AG04450 (cell line): Measurements from ENCODE around the gene IRF2BP1. TPM values are rescaled to one million over a fixed set of nuclear protein-coding genes. Genes with fewer than 3 reads are reported as not detected.

Experiments
- CTCF ChIA-PET: fragments of 300-600, 350-600 bp; formaldehyde crosslinking; extraction: SDS; loops from one replicate; lab custom pipeline; 2022; ENCODE audit warnings: antibody characterized with exemption, inconsistent platforms; lab: Charles Lee
- POLR2A ChIA-PET: fragments of 350-600 bp; formaldehyde crosslinking; extraction: SDS; loops from one replicate; lab custom pipeline; 2021; ENCODE audit warnings: antibody characterized with exemption, inconsistent platforms; lab: Yijun Ruan, JAX
- DNase-seq: peaks from one replicate; pipeline ENCODE4 v3.0.0-alpha.2; 2011; ENCODE audit warnings: low read depth, low spot score
- H3K27ac ChIP-seq: one replicate; pipeline ENCODE4 v1.5.1; 2012; ENCODE audit warnings: low read depth, low read length, control low read depth
- H3K27me3 ChIP-seq: one replicate; pipeline ENCODE4 v1.6.0; 2012; ENCODE audit warnings: low read length; ENCODE audit not compliant: control insufficient read depth, insufficient read depth
- H3K4me3 ChIP-seq: 2 replicates; pipeline ENCODE4 v1.5.1; 2011; ENCODE audit warnings: mild to moderate bottlenecking, low read depth, low read length, control low read depth
- H3K9me3 ChIP-seq: 2 replicates; pipeline ENCODE4 v1.5.1; 2012; ENCODE audit warnings: low read length; ENCODE audit not compliant: control insufficient read depth, insufficient read depth
- polyA plus RNA-seq: library from polyadenylated mRNA; depleted of rRNA; stranded (reverse); fragments of >200 nt; gene quantifications from 2 replicates; pipeline ENCODE4 v1.2.3, GENCODE V29; 2011
- TF ChIP-seq, protein P1 (sequence below): IDR thresholded peaks from 2 replicates; pipeline ENCODE4 v1.5.1; 2011; ENCODE audit warnings: low read depth, low read length, control low read depth, inconsistent platforms

Gene IRF2BP1
- polyA plus RNA-seq, 1 experiment, result 5.0 TPM

- TF ChIP-seq, protein P1, sequence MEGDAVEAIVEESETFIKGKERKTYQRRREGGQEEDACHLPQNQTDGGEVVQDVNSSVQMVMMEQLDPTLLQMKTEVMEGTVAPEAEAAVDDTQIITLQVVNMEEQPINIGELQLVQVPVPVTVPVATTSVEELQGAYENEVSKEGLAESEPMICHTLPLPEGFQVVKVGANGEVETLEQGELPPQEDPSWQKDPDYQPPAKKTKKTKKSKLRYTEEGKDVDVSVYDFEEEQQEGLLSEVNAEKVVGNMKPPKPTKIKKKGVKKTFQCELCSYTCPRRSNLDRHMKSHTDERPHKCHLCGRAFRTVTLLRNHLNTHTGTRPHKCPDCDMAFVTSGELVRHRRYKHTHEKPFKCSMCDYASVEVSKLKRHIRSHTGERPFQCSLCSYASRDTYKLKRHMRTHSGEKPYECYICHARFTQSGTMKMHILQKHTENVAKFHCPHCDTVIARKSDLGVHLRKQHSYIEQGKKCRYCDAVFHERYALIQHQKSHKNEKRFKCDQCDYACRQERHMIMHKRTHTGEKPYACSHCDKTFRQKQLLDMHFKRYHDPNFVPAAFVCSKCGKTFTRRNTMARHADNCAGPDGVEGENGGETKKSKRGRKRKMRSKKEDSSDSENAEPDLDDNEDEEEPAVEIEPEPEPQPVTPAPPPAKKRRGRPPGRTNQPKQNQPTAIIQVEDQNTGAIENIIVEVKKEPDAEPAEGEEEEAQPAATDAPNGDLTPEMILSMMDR, result no peak
- POLR2A ChIA-PET, result no interaction called here
- no peak for DNase-seq
- H3K27ac ChIP-seq, result no peak overlapping the region
- CTCF ChIA-PET, result no interaction called here
- no peaks in the 10 kb centered on the region for H3K9me3 ChIP-seq
- no peak overlapping the region for H3K4me3 ChIP-seq
- H3K27me3 ChIP-seq, result peaks cover 15% of the 10 kb centered on the region
Measured at GRCh38 chr19:45920458-45920857, 34.5 kb upstream of the IRF2BP1 start.

DNA sequence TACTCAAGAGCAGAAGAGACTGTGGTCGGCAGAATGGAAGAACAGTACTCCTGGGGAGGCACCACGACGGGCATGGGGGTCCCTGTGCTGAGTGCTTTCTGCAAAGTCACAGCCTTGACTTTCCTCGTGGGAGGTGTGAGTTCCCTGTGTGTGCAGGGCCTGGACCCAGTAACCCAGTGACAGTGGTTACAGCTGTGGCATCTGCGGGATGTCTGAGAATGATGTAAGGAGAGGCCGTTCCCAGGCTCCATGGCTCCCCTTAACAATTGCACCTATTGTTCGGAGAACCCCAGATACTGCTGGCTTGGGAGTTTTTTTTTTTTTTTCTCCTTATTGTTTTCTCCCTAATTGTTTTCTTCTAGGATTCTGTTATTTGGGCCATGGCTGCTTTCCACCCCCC lies 33.7 kb upstream of the IRF2BP1 start:
- POLR2A ChIA-PET, result no interaction called here
- DNase-seq, result no peak
- H3K9me3 ChIP-seq, result no peaks in the 10 kb centered on the region
- no peak overlapping the region for H3K27ac ChIP-seq
- TF ChIP-seq, protein P1, result no peak
- H3K27me3 ChIP-seq, result peaks cover 15% of the 10 kb centered on the region
- no peak overlapping the region for H3K4me3 ChIP-seq
- CTCF ChIA-PET, result no interaction called here

DNA sequence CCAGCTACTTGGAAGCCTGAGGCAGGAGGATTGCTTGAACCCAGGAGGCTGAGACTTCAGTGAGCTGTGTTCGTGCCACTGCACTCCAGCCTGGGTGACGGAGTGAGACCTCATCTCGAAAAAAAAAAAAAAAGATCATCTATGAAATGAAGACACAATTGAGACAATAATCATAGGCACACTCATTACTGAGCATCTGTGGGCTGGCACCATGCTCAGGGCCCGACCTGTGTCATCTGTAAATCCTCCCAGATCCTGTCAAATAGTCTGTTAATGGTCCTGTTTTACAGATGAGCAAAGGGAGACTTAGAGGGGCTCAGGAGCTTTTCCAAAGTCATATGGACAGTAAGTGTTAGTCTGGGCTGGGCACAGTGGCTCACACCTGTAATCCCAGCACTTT lies 32.8 kb upstream of the IRF2BP1 start:
- H3K27me3 ChIP-seq, result peaks cover 19% of the 10 kb centered on the region
- no peak overlapping the region for H3K27ac ChIP-seq
- POLR2A ChIA-PET, result no interaction called here
- no peaks in the 10 kb centered on the region for H3K9me3 ChIP-seq
- TF ChIP-seq, protein P1, result no peak
- DNase-seq, result no peak
- CTCF ChIA-PET, result no interaction called here
- H3K4me3 ChIP-seq, result no peak overlapping the region

DNA sequence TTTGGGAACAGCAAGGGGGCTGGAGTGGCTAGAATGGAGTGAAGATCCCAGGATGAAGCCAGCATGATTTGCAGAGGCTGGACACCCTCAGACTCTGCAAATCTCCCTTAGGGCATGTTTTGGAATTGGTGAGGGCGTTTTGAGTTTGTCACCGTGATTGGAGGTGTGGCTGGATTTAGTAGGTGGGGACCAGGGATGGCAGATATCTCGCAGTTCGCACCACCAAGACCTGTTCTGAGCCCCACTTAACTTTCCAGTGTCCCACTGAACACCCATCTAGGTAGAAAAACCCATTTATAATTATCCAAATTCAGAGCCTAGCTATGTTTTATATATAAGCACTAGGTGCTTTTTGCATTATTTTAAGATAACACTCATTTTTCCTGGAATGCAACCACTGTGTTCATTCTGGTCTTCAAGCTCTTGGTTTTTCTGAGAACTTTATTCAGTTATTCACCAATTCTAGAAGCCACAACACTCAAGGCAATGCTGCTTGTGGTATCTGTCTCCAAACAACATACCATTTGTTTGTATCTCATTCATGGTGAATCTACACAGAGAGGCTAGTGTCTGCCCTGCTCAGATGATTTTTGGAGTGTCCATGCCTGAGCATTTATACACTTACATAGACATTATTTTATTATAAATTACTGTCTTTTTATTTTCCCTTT lies 31.6 kb upstream of the IRF2BP1 start:
- CTCF ChIA-PET, result interaction anchor here (0.7 kb wide), 1 partner anchor 363 kb away, joined by 4 read pairs; no protein-coding TSS in a partner anchor
- POLR2A ChIA-PET, result no interaction called here
- H3K4me3 ChIP-seq, result no peak overlapping the region
- TF ChIP-seq, protein P1, result no peak
- peaks cover 19% of the 10 kb centered on the region for H3K27me3 ChIP-seq
- H3K9me3 ChIP-seq, result no peaks in the 10 kb centered on the region
- DNase-seq, result no peak
- no peak overlapping the region for H3K27ac ChIP-seq

- CTCF ChIA-PET, result no interaction called here
Measured at GRCh38 chr19:45913874-45914830, 28.2 kb upstream of the IRF2BP1 start, which contains the start of gene NANOS2. Gene NANOS2, minus strand, starts transcription at chr19:45914778. Its CDS starts 85 bp downstream, at chr19:45914693.

More at GRCh38 chr19:45913874-45914830, 28.2 kb upstream of the IRF2BP1 start, which contains the start of gene NANOS2:
- H3K9me3 ChIP-seq, result no peaks in the 10 kb centered on the region
- POLR2A ChIA-PET, result no interaction called here
- H3K27me3 ChIP-seq, result peaks cover 7% of the 10 kb centered on the region
- DNase-seq, result no peak
- no peak within 1 kb of the TSS for H3K27ac ChIP-seq
- H3K4me3 ChIP-seq, result no peak within 1 kb of the TSS
- TF ChIP-seq, protein P1, result no peak
